ENCODE data around the gene SELPLG.
"Not testable (repeated sequence)": the region's sequence is repeated elsewhere in the genome, so short reads cannot be mapped to it uniquely, and the experiment has no call there.

The SELPLG gene

DNA sequence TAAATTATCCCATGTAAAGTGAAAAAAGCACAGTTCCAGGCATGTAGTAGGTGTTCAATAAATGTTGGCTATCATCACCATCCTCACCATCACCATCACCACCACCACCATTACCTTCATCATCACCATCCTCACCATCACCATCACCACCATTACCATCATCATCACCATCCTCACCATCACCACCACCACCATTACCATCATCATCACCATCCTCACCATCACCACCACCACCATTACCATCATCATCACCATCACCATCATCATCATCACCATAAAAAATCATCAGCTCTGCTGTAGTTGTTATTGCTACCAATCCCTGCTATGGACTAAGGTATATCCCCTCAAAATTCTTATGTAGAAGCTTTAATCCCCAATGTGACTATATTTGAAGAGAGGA, 56.2 kb downstream of the SELPLG start:
- FAIRE-seq, result no peak
- TF ChIP-seq, protein P1, sequence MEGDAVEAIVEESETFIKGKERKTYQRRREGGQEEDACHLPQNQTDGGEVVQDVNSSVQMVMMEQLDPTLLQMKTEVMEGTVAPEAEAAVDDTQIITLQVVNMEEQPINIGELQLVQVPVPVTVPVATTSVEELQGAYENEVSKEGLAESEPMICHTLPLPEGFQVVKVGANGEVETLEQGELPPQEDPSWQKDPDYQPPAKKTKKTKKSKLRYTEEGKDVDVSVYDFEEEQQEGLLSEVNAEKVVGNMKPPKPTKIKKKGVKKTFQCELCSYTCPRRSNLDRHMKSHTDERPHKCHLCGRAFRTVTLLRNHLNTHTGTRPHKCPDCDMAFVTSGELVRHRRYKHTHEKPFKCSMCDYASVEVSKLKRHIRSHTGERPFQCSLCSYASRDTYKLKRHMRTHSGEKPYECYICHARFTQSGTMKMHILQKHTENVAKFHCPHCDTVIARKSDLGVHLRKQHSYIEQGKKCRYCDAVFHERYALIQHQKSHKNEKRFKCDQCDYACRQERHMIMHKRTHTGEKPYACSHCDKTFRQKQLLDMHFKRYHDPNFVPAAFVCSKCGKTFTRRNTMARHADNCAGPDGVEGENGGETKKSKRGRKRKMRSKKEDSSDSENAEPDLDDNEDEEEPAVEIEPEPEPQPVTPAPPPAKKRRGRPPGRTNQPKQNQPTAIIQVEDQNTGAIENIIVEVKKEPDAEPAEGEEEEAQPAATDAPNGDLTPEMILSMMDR (IDR thresholded peaks at IDR 0.05; ENCODE audit: insufficient read depth, missing control alignments), result no peak

DNA sequence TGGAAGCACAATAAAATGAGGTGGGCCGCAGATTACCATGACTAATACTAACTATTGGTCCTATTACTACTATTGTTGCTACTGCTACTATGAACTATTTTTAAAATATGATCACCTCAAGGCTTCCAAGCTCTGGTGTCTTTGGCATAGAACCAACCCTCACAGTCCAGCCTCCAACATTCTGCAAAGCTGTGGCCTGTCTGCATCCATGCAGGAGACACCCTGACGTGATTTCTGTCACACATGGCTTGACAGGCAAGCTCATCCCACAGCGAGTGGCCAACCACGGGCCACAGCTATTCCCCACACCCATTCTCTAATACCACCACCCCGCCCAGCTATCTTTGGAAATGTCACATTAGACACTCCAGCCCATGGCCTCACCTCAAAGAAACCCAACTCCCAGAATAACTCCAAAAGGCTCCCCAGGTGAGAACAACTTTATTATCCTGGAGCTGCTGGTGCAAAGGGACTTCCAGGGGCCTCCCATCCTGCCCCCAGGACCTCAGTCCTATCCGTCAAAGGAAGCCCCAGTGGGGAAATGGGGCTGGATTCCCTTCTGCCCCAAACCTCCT, 56.9 kb downstream of the SELPLG start:
- no peak for FAIRE-seq
- TF ChIP-seq, protein P1 (IDR thresholded peaks at IDR 0.05; ENCODE audit: insufficient read depth, missing control alignments), result no peak

More for the DNA sequence above, 56.2 kb downstream of the SELPLG start:
- no peak for DNase-seq (ENCODE audit: insufficient read length, low spot score)

DNA sequence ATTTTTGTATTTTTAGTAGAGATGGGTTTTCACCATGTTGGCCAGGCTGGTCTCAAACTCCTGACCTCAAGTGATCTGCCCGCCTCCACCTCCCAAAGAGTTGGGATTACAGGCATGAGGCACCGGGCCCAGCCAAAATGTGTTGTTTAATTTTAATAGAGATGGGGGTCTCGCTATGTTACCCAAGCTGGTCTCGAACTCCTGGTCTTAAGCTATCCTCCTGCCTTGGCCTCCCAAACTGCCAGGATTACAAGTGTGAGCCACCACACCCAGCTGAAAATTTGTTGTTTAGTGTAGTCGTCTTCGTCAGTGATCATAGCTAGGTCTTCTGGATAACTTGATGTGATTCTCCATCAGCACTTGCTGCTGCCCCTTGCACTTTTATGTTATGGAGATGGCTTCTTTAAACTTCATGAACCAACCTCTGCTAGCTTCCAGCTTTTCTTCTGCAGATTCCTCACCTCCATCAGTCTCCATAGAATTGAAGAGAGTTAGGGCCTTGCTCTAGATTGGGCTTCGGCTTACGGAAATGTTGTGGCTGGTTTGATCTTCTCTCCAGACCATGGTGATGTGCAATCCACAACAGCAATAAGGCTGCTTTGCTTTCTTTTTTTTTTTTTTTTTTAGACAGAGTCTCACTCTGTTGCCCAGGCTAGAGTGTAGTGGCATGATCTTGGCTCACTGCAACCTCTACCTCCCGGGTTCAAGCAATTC, 58.3 kb downstream of the SELPLG start:
- TF ChIP-seq, protein P1 (IDR thresholded peaks at IDR 0.05; ENCODE audit: insufficient read depth, missing control alignments), result no peak
- FAIRE-seq (no peak), DNase-seq (ENCODE audit: insufficient read length, low spot score) (no peak)

More for the DNA sequence above, 56.9 kb downstream of the SELPLG start:
- DNase-seq (ENCODE audit: insufficient read length, low spot score), result no peak

DNA sequence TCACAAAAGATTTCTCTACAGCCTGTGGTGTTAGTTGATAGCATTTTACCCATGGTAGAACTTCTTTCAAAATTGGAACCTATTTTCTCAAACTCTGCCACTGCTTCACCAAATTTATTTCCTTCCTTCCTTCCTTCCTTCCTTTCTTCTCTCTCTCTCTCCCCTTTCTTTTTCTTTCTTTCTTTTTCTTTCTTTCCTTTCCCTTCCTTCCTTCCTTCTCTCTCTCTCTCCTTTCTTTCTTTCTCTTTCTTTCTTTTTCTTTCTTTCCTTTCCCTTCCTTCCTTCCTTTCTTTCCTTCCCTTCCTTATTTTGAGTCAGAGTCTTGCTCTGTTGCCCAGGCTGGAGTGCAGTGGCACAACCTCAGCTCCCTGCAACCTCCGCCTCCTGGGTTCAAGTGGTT, 59.4 kb downstream of the SELPLG start:
- not testable (repeated sequence) for DNase-seq (ENCODE audit: insufficient read length, low spot score); FAIRE-seq

DNA sequence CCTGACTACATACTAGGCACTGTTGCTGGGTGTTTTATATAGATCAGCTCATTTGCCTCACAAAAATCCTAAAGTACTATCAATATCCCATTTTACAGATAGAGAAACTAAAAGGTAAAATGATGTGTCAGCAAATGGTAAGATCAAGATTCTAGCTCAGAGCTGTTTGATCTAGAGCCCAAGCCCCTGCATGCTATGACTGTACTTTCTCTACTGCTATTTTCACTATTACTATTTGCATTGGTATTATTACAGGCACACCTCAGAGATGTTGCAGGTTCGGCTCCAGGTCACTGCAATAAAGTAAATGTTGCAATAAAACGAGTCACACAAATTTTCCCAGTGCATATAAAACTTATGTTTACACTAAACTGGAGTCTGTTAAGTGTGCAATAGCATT, 60.4 kb downstream of the SELPLG start:
- DNase-seq (ENCODE audit: insufficient read length, low spot score), result no peak
- TF ChIP-seq, protein P1 (IDR thresholded peaks at IDR 0.05; ENCODE audit: insufficient read depth, missing control alignments), result no peak
- FAIRE-seq, result no peak

DNA sequence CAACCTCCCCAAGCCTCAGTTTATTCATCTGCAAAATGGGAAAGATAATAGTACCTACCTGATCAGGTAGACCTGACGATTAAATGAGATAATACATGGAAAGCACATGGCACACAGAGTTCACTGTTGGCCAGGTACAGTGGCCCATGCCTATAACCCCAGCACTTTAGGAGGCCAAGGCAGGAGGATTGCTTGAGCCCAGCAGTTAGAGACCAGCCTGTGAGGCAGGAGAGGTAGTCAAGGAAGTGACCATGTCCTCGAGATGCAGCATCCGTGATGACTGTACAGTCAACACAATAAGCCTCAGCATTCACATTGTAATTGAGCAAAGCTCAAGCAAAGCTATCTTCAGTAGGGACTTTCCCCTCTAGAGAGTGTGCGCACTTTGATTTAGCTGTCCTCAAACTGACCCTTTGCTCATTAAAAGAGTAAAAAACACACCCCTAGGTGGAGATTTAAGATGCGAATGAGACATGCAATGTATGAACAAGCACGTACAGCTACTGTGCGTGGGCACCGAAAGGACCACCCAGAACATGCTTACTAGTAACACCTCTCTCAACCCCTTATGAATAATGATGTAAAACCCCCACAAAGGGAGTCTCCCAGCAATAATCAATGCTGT, 61.4 kb downstream of the SELPLG start:
- FAIRE-seq (no peak), DNase-seq (ENCODE audit: insufficient read length, low spot score) (no peak)
- TF ChIP-seq, protein P1 (IDR thresholded peaks at IDR 0.05; ENCODE audit: insufficient read depth, missing control alignments), result no peak

Data from D721Med (cell line).